Endometrium (tissue), 2 donors: Measurements from ENCODE around the gene PTGS2.
"Not testable (repeated sequence)": the region's sequence is repeated elsewhere in the genome, so short reads cannot be mapped to it uniquely, and the experiment has no call there.

ENCODE experiments used
- FAIRE-seq: peaks from 2 replicates; lab custom pipeline; 2012; peaks lifted over from hg19 to GRCh38; lab: Jason Lieb, UNC
- donor health status: control.
- donor health status: control.

Gene PTGS2

GRCh38 chr1:186670297-186671135, 9.7 kb downstream of the PTGS2 start:
- no peak for FAIRE-seq

- FAIRE-seq, result not testable (repeated sequence)
Measured at GRCh38 chr1:186669784-186670183, 10.4 kb downstream of the PTGS2 start.

GRCh38 chr1:186664217-186664616, 16.0 kb downstream of the PTGS2 start:
- FAIRE-seq, result not testable (repeated sequence)

GRCh38 chr1:186662752-186663151, 17.5 kb downstream of the PTGS2 start:
- peak; percentile 100 for FAIRE-seq

GRCh38 chr1:186659890-186660341, 20.3 kb downstream of the PTGS2 start:
- no peak for FAIRE-seq

GRCh38 chr1:186658999-186659398, 21.2 kb downstream of the PTGS2 start:
- FAIRE-seq, result no peak

- no peak for FAIRE-seq
Measured at GRCh38 chr1:186657481-186657880, 22.7 kb downstream of the PTGS2 start.

GRCh38 chr1:186655876-186656275, 24.3 kb downstream of the PTGS2 start:
- no peak for FAIRE-seq

- no peak for FAIRE-seq
Measured at GRCh38 chr1:186654741-186655140, 25.5 kb downstream of the PTGS2 start.

- no peak for FAIRE-seq
Measured at GRCh38 chr1:186653312-186653711, 26.9 kb downstream of the PTGS2 start.

- no peak for FAIRE-seq
Measured at GRCh38 chr1:186648613-186649012, 31.6 kb downstream of the PTGS2 start.

- not testable (repeated sequence) for FAIRE-seq
Measured at GRCh38 chr1:186647985-186648384, 32.2 kb downstream of the PTGS2 start.

GRCh38 chr1:186643614-186644013, 36.6 kb downstream of the PTGS2 start:
- no peak for FAIRE-seq

- FAIRE-seq, result not testable (repeated sequence)
Measured at GRCh38 chr1:186637567-186637966, 42.7 kb downstream of the PTGS2 start.

- no peak for FAIRE-seq
Measured at GRCh38 chr1:186636786-186637185, 43.4 kb downstream of the PTGS2 start.

GRCh38 chr1:186634511-186634910, 45.7 kb downstream of the PTGS2 start:
- no peak for FAIRE-seq

GRCh38 chr1:186633116-186633515, 47.1 kb downstream of the PTGS2 start:
- FAIRE-seq, result no peak

GRCh38 chr1:186629341-186629740, 50.9 kb downstream of the PTGS2 start:
- no peak for FAIRE-seq

GRCh38 chr1:186628910-186629309, 51.3 kb downstream of the PTGS2 start:
- FAIRE-seq, result no peak

- FAIRE-seq, result no peak
Measured at GRCh38 chr1:186627019-186627418, 53.2 kb downstream of the PTGS2 start.

- no peak for FAIRE-seq
Measured at GRCh38 chr1:186626356-186626932, 53.8 kb downstream of the PTGS2 start.

GRCh38 chr1:186623551-186623950, 56.7 kb downstream of the PTGS2 start:
- FAIRE-seq, result no peak
